ENCODE results near the gene MYO9B.
A peak's percentile ranks its signal among the peaks of the same experiment; 100 is the strongest.

MYO9B gene

DNA sequence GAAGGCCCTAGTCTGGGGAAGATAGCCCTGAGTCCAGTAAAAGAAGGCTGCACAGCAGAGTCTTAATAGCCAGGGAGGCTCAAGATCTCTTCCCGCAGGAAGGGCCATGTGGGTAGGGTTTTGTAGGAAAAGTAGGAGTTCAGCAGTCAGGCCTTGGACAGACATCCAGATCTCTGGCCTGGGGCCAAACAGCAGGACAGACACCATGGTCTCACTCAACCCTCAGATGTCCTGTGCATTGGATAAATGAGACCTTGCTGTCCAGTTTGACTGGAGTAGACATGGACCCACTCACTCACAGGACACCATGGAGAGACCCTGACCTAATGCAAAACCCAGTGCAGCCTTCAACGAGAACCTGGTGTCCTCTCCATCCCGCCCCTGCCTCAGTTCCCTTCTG, 154.3 kb downstream of the MYO9B start:
- TF ChIP-seq, protein P1, sequence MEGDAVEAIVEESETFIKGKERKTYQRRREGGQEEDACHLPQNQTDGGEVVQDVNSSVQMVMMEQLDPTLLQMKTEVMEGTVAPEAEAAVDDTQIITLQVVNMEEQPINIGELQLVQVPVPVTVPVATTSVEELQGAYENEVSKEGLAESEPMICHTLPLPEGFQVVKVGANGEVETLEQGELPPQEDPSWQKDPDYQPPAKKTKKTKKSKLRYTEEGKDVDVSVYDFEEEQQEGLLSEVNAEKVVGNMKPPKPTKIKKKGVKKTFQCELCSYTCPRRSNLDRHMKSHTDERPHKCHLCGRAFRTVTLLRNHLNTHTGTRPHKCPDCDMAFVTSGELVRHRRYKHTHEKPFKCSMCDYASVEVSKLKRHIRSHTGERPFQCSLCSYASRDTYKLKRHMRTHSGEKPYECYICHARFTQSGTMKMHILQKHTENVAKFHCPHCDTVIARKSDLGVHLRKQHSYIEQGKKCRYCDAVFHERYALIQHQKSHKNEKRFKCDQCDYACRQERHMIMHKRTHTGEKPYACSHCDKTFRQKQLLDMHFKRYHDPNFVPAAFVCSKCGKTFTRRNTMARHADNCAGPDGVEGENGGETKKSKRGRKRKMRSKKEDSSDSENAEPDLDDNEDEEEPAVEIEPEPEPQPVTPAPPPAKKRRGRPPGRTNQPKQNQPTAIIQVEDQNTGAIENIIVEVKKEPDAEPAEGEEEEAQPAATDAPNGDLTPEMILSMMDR (conservative IDR thresholded peaks at IDR 0.05; ENCODE audit: low read length) = no peak
- no peak for DNase-seq (ENCODE audit: low read depth)
- no peak overlapping the region for H3K4me3 ChIP-seq (ENCODE audit: low read length)

GRCh38 chr19:17232258-17232657, 156.7 kb downstream of the MYO9B start:
- no peak for DNase-seq (ENCODE audit: low read depth)
- TF ChIP-seq, protein P1 (conservative IDR thresholded peaks at IDR 0.05; ENCODE audit: low read length) = no peak

DNA sequence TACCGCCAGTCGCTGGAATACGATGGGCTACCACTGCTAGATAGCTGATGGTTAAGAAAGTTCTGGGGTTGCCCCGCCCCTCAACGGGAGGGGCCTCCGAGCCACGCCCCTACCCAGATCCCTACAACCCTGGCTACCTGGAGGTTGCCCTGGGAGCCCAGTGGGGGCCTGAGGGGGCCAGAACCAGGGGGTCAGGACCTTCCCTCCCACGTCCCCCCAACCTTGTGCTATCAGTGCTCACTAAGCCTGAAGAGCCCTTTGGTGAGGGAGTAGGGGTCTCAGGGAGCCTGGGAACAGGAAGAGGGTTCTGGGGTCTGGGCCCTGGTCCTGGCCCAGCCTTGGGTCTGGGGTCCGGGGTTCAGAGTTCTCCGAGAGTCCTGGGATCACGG, 159.3 kb downstream of the MYO9B start:
- TF ChIP-seq, protein P1 (conservative IDR thresholded peaks at IDR 0.05; ENCODE audit: low read length) = no peak
- DNase-seq (ENCODE audit: low read depth) = peak; percentile 30
- H3K4me3 ChIP-seq (ENCODE audit: low read length) = peak overlapping the region; percentile 54

More at GRCh38 chr19:17232258-17232657, 156.7 kb downstream of the MYO9B start:
- H3K4me3 ChIP-seq (ENCODE audit: low read length) = no peak overlapping the region

- DNase-seq (ENCODE audit: low read depth) = peak; percentile 64
- H3K4me3 ChIP-seq (ENCODE audit: low read length) = peak overlapping the region; percentile 54
- TF ChIP-seq, protein P1 (conservative IDR thresholded peaks at IDR 0.05; ENCODE audit: low read length) = peak; percentile 38
These were observed 159.9 kb downstream of the MYO9B start for GRCh38 chr19:17235300-17235970.

GRCh38 chr19:17235971-17236777, 160.6 kb downstream of the MYO9B start:
- TF ChIP-seq, protein P1 (conservative IDR thresholded peaks at IDR 0.05; ENCODE audit: low read length) = no peak
- peak overlapping the region; percentile 54; the same call in 1 of the 2 replicates for H3K4me3 ChIP-seq (ENCODE audit: low read length)
- DNase-seq (ENCODE audit: low read depth) = peak; percentile 33

- TF ChIP-seq, protein P1 (conservative IDR thresholded peaks at IDR 0.05; ENCODE audit: low read length) = no peak
- DNase-seq (ENCODE audit: low read depth) = no peak
- H3K4me3 ChIP-seq (ENCODE audit: low read length) = no peak overlapping the region
These were observed 161.4 kb downstream of the MYO9B start for GRCh38 chr19:17236811-17237543.

All from AG10803 (cell line).